Spinal cord (tissue), 10 donors: ENCODE data around the gene KAT6B. TPM values are rescaled to one million over a fixed set of nuclear protein-coding genes. Genes with fewer than 3 reads are reported as not detected.

ENCODE experiments used
- DNase-seq, 6 donors: peaks; one replicate each; pipeline versions ENCODE4 v3.0.0 to v3.0.0-alpha.2; 2013 to 2015; ENCODE audit warnings: low spot score in 6 of 6, low read depth in 4 of 6
- H3K27ac ChIP-seq: one replicate; pipeline ENCODE4 v1.5.1; 2013; ENCODE audit warnings: low read depth, low read length, control low read depth
- H3K27me3 ChIP-seq: one replicate; pipeline ENCODE4 v1.6.1; 2013; ENCODE audit warnings: low read length; ENCODE audit not compliant: control insufficient read depth, insufficient read depth
- H3K36me3 ChIP-seq: one replicate; pipeline ENCODE4 v1.6.1; 2013; ENCODE audit warnings: low read length; ENCODE audit not compliant: control insufficient read depth, insufficient read depth
- H3K4me1 ChIP-seq: one replicate; pipeline ENCODE4 v1.6.1; 2013; ENCODE audit warnings: low read length; ENCODE audit not compliant: control insufficient read depth, insufficient read depth
- H3K4me3 ChIP-seq: one replicate; pipeline ENCODE4 v1.5.1; 2013; ENCODE audit warnings: low read depth, low read length, control low read depth
- H3K9me3 ChIP-seq: one replicate; pipeline ENCODE4 v1.6.1; 2013; ENCODE audit warnings: low read length; ENCODE audit not compliant: control insufficient read depth, insufficient read depth
- WGBS: methylation state at CpG from one replicate; pipeline ENCODE4 v1.1.5; 2013; ENCODE audit warnings: missing lambda C conversion rate; ENCODE audit not compliant: insufficient coverage; 5-methylcytosine and 5-hydroxymethylcytosine counted together
- polyA plus RNA-seq, 2 donors: library from polyadenylated mRNA; unstranded; fragments of 120-200 nt; gene quantifications; one replicate each; pipeline ENCODE4 v1.2.1, GENCODE V29; 2013; ENCODE audit not compliant: insufficient read length in 2 of 2
- total RNA-seq, 2 donors: library from RNA; depleted of rRNA in 1 of 2; stranded (reverse); fragments of 120-200 nt in 1 of 2; fragments of >200 nt in 1 of 2; gene quantifications; one replicate each; pipeline versions ENCODE4 v1.2.3 to v1.2.4, GENCODE V29; 2013 to 2014
- donor health status: healthy.

KAT6B gene
- total and polyA plus RNA-seq, 4 donors = 30.6 to 93.6 (median 37.5) TPM

DNA sequence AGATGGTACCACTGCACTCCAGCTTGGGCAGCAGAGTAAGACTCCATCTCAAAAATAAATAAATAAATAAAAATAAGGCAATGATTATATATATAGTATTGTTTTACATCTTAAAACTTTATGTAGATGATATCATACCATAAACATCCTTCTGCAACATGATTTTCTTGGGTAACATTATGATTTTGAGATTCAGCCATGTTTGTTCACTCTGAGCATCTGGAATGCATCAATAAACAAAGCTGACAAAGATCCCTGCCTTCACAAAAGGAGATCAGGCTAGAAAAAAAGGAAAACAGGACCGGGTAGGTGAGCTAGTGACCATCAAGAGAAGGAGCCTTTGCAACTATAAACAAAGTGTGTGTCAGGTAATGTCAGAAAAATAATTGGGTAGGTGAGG, 31.9 kb upstream of the KAT6B start:
- Histone ChIP-seq H3K4me1 (no peaks in the 10 kb centered on the region), H3K4me3 (no peak overlapping the region), H3K36me3 (no peaks in the 10 kb centered on the region), H3K9me3 (no peaks in the 10 kb centered on the region), H3K27ac (no peak overlapping the region), H3K27me3 (no peaks in the 10 kb centered on the region)
- DNase-seq = no peak
- 64% methylated on average over 1 of the region's 1 CpG for WGBS

DNA sequence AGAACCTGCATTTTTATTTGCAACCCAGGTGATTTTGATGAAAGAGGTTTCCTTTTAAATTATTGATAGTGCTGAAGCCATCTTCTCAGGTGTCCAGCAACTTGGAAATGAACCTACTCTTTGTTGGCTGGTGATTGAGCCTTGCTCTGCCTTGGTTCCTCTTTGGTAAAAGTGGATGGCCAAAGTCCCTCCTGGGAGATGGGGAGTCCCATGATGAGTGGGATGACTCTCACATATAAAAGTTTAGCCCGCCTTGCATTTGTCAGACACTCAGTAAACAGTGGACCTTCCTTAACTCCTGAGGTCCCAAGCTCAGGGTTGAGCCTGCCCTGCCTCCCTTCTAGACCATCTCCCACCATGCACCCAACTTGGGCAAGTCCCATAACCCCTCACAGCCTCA, 28.9 kb upstream of the KAT6B start:
- Histone ChIP-seq H3K4me1 (no peaks in the 10 kb centered on the region), H3K4me3 (no peak overlapping the region), H3K27ac (no peak overlapping the region), H3K9me3 (no peaks in the 10 kb centered on the region), H3K36me3 (no peaks in the 10 kb centered on the region), H3K27me3 (no peaks in the 10 kb centered on the region)
- no peak for DNase-seq
- 100% methylated on average over 1 of the region's 1 CpG for WGBS

DNA sequence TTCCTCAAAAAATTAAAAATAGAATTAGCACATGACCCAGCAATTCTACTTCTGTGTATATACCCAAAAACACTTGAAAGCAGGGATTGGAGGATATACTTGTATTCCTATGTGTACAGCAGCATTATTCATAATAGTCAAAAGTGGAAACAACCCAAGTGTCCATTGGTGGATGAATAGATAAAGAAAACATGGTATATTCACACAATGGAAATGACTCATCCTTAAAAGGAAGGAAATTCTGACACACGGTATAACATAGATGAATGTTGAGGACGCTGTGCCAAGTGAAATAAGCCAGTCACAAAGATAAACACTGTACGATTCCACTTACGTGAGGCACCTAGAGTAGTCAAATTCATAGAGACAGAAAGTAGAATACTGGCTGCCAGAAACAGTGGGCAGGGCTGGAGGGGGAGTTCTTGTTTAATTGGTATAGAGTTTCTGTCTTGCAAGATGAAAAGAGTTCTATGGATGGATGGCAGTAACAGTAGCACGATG, 26.6 kb upstream of the KAT6B start:
- no peak for DNase-seq
- no peak overlapping the region for H3K27ac ChIP-seq

DNA sequence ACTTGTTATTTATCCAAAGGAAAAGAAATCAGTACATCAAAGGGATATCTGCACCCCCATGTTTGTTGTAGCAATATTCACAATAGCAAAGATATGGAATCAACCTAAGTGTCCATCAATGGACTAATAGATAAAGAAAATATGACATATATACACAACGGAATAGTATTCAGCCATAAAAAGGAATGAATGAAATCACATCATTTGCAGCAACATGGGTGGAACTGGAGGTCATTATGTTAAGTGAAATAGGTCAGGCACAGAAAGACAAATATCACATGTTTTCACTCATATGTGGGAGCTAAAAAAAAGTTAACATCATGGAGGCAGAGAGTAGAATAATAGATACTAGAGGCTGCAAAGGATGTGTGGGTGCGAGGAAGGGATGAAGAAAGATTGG, 25.0 kb upstream of the KAT6B start:
- no peak for DNase-seq
- no peak overlapping the region for H3K27ac ChIP-seq
- H3K27me3 ChIP-seq = no peaks in the 10 kb centered on the region
- H3K4me3 ChIP-seq = no peak overlapping the region
- no peaks in the 10 kb centered on the region for H3K36me3 ChIP-seq
- 100% methylated on average over 1 of the region's 2 CpGs for WGBS
- no peaks in the 10 kb centered on the region for H3K4me1 ChIP-seq
- H3K9me3 ChIP-seq = no peaks in the 10 kb centered on the region

More for the DNA sequence above, 26.6 kb upstream of the KAT6B start:
- H3K4me1 ChIP-seq = no peaks in the 10 kb centered on the region
- H3K4me3 ChIP-seq = no peak overlapping the region
- H3K27me3 ChIP-seq = no peaks in the 10 kb centered on the region
- 81% methylated on average over 4 of the region's 5 CpGs for WGBS
- H3K9me3 ChIP-seq = no peaks in the 10 kb centered on the region
- no peaks in the 10 kb centered on the region for H3K36me3 ChIP-seq

DNA sequence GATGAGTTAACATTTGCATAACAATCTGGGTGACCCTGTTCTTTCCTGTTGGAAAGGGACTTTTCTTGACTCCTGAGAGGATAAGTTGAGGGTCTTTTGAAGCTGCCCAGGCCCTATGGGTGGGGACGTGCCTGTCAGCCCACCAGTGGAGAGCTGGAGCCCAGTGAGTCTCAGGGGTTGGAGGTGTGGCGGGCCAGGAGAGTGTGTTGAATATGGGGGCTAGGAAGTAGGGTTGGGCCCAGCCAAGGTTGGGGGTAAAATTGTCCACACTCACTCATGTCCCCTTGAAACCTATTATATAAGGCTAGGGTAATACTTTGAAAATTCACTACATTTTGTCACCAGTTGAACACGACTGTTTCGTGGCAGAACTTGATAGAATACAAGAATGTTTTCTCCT, 17.9 kb upstream of the KAT6B start:
- Histone ChIP-seq H3K4me1 (peaks cover 7% of the 10 kb centered on the region), H3K9me3 (no peaks in the 10 kb centered on the region), H3K4me3 (no peak overlapping the region), H3K36me3 (no peaks in the 10 kb centered on the region), H3K27ac (no peak overlapping the region), H3K27me3 (no peaks in the 10 kb centered on the region)
- DNase-seq = no peak
- 50% methylated on average over 1 of the region's 4 CpGs for WGBS

DNA sequence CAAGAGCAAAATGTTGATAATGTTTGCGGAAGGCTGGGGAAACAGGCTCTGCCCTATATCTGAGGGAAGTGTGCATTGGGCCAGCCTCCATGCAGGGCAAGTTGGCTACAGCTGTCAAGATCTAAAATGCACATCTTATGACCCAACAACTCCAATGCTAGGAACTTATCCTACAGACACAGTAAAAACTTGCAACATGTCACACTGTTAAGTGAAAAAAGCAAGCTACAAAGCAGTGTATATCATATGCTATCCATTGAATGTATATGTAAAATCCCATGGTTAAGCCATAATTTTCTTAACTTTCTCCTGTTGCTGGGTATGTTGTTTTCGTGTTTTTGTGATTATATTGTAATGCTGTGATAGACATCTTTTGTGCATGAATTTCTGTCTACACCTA, 16.3 kb upstream of the KAT6B start:
- H3K27me3 ChIP-seq = no peaks in the 10 kb centered on the region
- no peaks in the 10 kb centered on the region for H3K36me3 ChIP-seq
- WGBS = 100% methylated on average over 1 of the region's 2 CpGs
- peaks cover 14% of the 10 kb centered on the region for H3K4me1 ChIP-seq
- no peak overlapping the region for H3K4me3 ChIP-seq
- H3K9me3 ChIP-seq = no peaks in the 10 kb centered on the region
- no peak for DNase-seq
- H3K27ac ChIP-seq = no peak overlapping the region

DNA sequence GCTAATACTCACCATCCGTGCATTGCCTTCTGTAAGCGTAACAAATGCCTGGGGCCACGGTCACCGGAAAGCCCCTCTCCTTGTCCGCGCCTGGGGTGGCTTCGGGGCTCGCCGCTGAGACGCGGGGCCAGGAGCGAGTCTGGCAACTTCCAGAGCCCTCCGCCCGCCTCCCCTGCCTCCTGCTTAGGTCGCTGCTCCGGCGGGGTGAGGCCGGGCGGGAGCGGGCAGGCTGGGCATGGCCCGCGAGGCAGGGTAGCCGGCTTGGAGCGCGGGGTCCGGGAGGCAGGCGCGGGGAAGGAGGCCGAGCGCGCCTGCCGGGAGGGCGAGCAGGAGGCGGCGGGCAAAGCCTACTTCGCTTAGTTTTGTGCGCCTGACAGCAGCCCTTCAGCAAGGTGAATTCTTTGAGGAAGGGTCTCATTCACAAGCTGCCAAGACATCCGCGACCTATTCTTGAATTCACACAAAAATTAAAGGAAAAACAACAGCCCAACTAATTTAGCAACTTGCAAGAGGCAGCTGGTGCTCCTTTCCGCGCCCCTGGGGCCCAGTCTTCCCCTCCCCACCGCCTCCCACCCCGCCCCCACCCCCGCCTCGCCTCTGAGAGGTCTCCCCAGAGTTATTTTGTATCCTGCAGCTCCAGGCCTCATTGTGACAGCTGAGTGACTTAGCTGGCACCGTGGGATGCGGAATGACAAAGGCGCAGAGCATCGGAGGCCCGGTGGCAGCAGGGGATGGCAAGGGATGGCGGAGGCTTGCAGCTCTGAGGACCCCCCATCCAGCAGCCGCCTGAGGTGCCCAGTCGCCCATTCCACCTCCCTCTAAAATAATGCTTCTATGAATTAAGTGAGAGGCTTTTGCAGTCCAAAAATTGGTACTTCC, 12.8 kb upstream of the KAT6B start:
- Histone ChIP-seq H3K4me3 (no peak overlapping the region), H3K4me1 (peaks cover 16% of the 10 kb centered on the region), H3K27ac (no peak overlapping the region), H3K36me3 (no peaks in the 10 kb centered on the region), H3K9me3 (peaks cover 2% of the 10 kb centered on the region), H3K27me3 (no peaks in the 10 kb centered on the region)
- DNase-seq = peak in 2 of 6 donors; percentile 55 to 73
- 10% methylated on average over 39 of the region's 53 CpGs for WGBS

DNA sequence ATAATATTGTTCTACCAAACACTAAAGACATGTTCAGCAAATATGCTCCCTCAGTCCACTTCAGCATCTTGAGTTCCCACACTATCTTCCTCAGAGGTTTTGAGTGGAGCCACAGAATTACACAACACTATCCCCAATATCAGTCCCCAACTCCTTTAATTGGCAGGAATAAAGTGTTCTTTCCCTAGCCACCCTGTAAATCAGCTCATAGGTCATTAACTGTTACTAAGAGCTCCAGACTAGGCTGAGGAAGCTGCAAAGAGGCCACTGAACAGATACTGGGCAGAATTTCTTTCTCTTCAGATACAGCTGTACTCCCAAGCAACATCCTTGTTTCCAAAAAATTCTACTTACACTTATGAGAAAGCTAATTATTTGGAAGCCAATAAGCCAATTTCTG, 11.6 kb upstream of the KAT6B start:
- H3K4me1 ChIP-seq = peaks cover 16% of the 10 kb centered on the region
- no peak overlapping the region for H3K27ac ChIP-seq
- no peaks in the 10 kb centered on the region for H3K27me3 ChIP-seq
- H3K4me3 ChIP-seq = no peak overlapping the region
- H3K36me3 ChIP-seq = no peaks in the 10 kb centered on the region
- peaks cover 2% of the 10 kb centered on the region for H3K9me3 ChIP-seq
- DNase-seq = peak in 1 of 6 donors; percentile 65

DNA sequence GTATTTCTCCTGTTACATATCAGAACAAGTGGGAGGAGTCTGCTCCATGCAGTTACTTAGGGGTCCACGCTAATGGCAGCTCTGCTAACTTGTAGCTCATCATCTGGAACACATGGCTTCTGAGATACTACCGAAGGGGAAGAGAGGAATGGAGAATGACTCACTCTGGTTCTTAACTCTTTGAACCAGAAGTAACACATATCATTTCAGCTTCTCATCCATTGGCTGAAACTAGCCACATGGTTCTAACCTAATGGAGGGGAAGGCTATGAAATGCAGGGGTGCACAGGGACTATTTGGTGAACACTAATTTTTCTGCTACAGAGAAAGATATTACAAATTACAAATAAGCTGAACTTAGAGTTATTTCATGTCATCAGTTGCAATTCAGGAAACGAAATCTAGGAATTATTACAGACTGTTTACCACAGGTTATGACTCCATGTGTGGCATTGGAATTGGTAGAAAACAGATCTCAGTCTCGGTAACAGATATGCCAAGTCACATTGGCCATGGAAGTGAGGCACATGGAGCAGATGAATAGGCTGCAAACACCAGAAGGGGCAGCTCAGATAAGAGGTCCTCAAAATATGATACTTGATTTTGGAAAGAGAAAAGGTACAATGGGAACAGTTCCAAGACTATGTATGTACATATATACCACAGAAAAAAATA, 9.4 kb upstream of the KAT6B start:
- peaks cover 2% of the 10 kb centered on the region for H3K9me3 ChIP-seq
- H3K4me1 ChIP-seq = peaks cover 16% of the 10 kb centered on the region
- no peak overlapping the region for H3K4me3 ChIP-seq
- H3K36me3 ChIP-seq = no peaks in the 10 kb centered on the region
- WGBS = 100% methylated on average over 1 of the region's 4 CpGs
- no peak overlapping the region for H3K27ac ChIP-seq
- no peaks in the 10 kb centered on the region for H3K27me3 ChIP-seq
- no peak for DNase-seq

DNA sequence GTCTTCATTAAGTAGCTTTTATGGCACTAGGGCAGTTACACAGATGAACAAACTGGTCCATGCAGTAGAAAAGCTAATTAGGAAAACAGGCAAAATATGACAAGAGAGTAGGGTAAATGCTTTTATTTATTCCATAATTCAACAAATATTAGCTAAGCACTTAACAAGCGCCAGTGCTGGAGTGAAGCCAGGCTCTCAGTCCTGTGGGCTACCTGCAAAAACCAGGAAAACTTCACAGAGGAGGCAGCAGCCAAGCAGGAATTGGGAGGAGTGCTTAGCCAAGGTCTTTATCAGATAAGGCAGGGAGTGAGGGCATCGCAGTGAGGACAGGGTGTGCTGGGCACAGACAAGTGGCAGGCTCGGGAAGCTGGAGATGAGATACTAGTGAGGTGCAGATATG, 4.9 kb upstream of the KAT6B start:
- WGBS = 76% methylated on average over 3 of the region's 3 CpGs
- H3K27ac ChIP-seq = no peak overlapping the region

More for the DNA sequence above, 4.9 kb upstream of the KAT6B start:
- H3K36me3 ChIP-seq = no peaks in the 10 kb centered on the region
- H3K27me3 ChIP-seq = no peaks in the 10 kb centered on the region
- no peak for DNase-seq
- H3K4me3 ChIP-seq = no peak overlapping the region
- H3K9me3 ChIP-seq = peaks cover 2% of the 10 kb centered on the region
- peaks cover 11% of the 10 kb centered on the region for H3K4me1 ChIP-seq
